Neural cell (in vitro differentiated cells): ENCODE results near the gene CCL8. TPM values are rescaled to one million over a fixed set of nuclear protein-coding genes. Genes with fewer than 3 reads are reported as not detected.

ENCODE experiments used
- H2AFZ ChIP-seq: fragments of 200-600, 300-800 bp; sonication (generic), shearing (Covaris generic); 2 replicates; pipeline ENCODE4 v1.6.0; 2014; ENCODE audit warnings: low read depth, mild to moderate bottlenecking, antibody characterized with exemption, low read length, moderate library complexity
- H3F3A ChIP-seq: fragments of 200-600 bp; shearing (Covaris generic); 2 replicates; pipeline ENCODE4 v1.6.1; 2016; ENCODE audit warnings: mild to moderate bottlenecking, moderate library complexity, mixed read lengths, antibody characterized with exemption, low read length; ENCODE audit not compliant: insufficient read depth, poor library complexity, severe bottlenecking
- H3K27ac ChIP-seq: fragments of 200-600, 300-800 bp; sonication (generic), shearing (Covaris generic); 2 replicates; pipeline ENCODE4 v1.5.1; 2014; ENCODE audit warnings: mild to moderate bottlenecking, low read length, moderate library complexity
- H3K27me3 ChIP-seq: fragments of 300-800, 200-600 bp; sonication (generic), shearing (Covaris generic); 2 replicates; pipeline ENCODE4 v1.6.0; 2014; ENCODE audit warnings: mild to moderate bottlenecking, low read depth, low read length, moderate library complexity; ENCODE audit not compliant: insufficient read depth
- H3K36me3 ChIP-seq: fragments of 300-800, 200-600 bp; sonication (generic), shearing (Covaris generic); 2 replicates; pipeline ENCODE4 v1.5.1; 2014; ENCODE audit warnings: mild to moderate bottlenecking, antibody characterized with exemption, low read length, moderate library complexity; ENCODE audit not compliant: insufficient read depth
- H3K4me2 ChIP-seq: fragments of 300-800, 200-600 bp; sonication (generic), shearing (Covaris generic); 2 replicates; pipeline ENCODE4 v1.6.0; 2014; ENCODE audit warnings: mild to moderate bottlenecking, low read length
- H3K4me3 ChIP-seq: fragments of 300-800, 200-600 bp; sonication (generic), shearing (Covaris generic); 2 replicates; pipeline ENCODE4 v1.5.1; 2014; ENCODE audit warnings: mild to moderate bottlenecking, low read length, moderate library complexity
- H3K79me2 ChIP-seq: fragments of 200-600 bp; shearing (Covaris generic); replicated peaks from 2 replicates; pipeline ENCODE4 v1.6.0; 2014; ENCODE audit warnings: mild to moderate bottlenecking, low read length, moderate library complexity; ENCODE audit not compliant: insufficient read depth
- H3K9ac ChIP-seq: fragments of 300-800, 200-600 bp; sonication (generic), shearing (Covaris generic); 2 replicates; pipeline ENCODE4 v1.6.1; 2016; ENCODE audit warnings: mild to moderate bottlenecking, low read length, mixed read lengths
- H3K9me2 ChIP-seq: fragments of 200-600 bp; shearing (Covaris generic); 2 replicates; pipeline ENCODE4 v1.6.1; 2016; ENCODE audit warnings: mild to moderate bottlenecking, low read length, mixed read lengths; ENCODE audit not compliant: insufficient read depth
- H3K9me3 ChIP-seq: fragments of 200-600, 300-800 bp; sonication (generic), shearing (Covaris generic); 2 replicates; pipeline ENCODE4 v1.6.1; 2016; ENCODE audit warnings: mild to moderate bottlenecking, mixed run types, low read length, moderate library complexity, mixed read lengths
- H4K20me1 ChIP-seq: fragments of 200-600 bp; shearing (Covaris generic); 2 replicates; pipeline ENCODE4 v1.6.1; 2016; ENCODE audit warnings: mild to moderate bottlenecking, mixed run types; ENCODE audit not compliant: insufficient read depth
- CTCF ChIP-seq: fragments of 450-650 bp; IDR thresholded peaks from 2 replicates; pipeline ENCODE4 v1.5.1; 2014; ENCODE audit warnings: antibody characterized with exemption, mild to moderate bottlenecking, moderate library complexity; ENCODE audit not compliant: poor library complexity, severe bottlenecking
- EP300 ChIP-seq: fragments of 450-650 bp; conservative IDR thresholded peaks from 2 replicates; pipeline ENCODE4 v1.6.1; 2014; ENCODE audit warnings: antibody characterized with exemption, mild to moderate bottlenecking, moderate library complexity; ENCODE audit not compliant: poor library complexity, severe bottlenecking
- EZH2 ChIP-seq: fragments of 200-600, 300-800 bp; shearing (Covaris generic), sonication (generic); IDR thresholded peaks from 2 replicates; pipeline ENCODE4 v1.6.1; 2014; ENCODE audit warnings: antibody characterized with exemption, low read length, borderline replicate concordance, mild to moderate bottlenecking; ENCODE audit not compliant: insufficient read depth, poor library complexity, severe bottlenecking
- MXI1 ChIP-seq: fragments of 450-650 bp; conservative IDR thresholded peaks from 2 replicates; pipeline ENCODE4 v1.6.1; 2014; ENCODE audit warnings: antibody characterized with exemption, mild to moderate bottlenecking; ENCODE audit not compliant: poor library complexity, severe bottlenecking
- POLR2AphosphoS5 ChIP-seq: IDR thresholded peaks from 2 replicates; pipeline ENCODE4 v1.6.1; 2012
- RAD21 ChIP-seq: fragments of 450-650 bp; conservative IDR thresholded peaks from 2 replicates; pipeline ENCODE4 v1.6.1; 2014; ENCODE audit warnings: antibody characterized with exemption, mild to moderate bottlenecking, moderate library complexity
- REST ChIP-seq: IDR thresholded peaks from 2 replicates; pipeline ENCODE4 v1.6.1; 2012; ENCODE audit warnings: borderline replicate concordance
- SMC3 ChIP-seq: fragments of 450-650 bp; conservative IDR thresholded peaks from 2 replicates; pipeline ENCODE4 v1.6.1; 2014; ENCODE audit warnings: antibody characterized with exemption, mild to moderate bottlenecking, moderate library complexity; ENCODE audit not compliant: poor library complexity
- TAF1 ChIP-seq: IDR thresholded peaks from 2 replicates; pipeline ENCODE4 v1.6.1; 2012; ENCODE audit warnings: low read depth
- polyA plus RNA-seq: library from polyadenylated mRNA; depleted of rRNA; stranded (reverse); fragments of >200 nt; gene quantifications from 2 replicates; pipeline ENCODE4 v1.2.3, GENCODE V29; 2014

The CCL8 gene
- polyA plus RNA-seq, 1 donor from 2014 or later: not detected

- no peaks in the 10 kb centered on the region for H3K36me3 ChIP-seq
- no peaks in the 10 kb centered on the region for H3K27me3 ChIP-seq
- TF ChIP-seq EP300 (no peak), MXI1 (no peak), EZH2 (no peak), REST (no peak), POLR2AphosphoS5 (no peak), SMC3 (no peak), TAF1 (no peak), RAD21 (no peak), CTCF (no peak)
- H3K4me3 ChIP-seq: no peak overlapping the region
- H3K4me2 ChIP-seq: no peak overlapping the region
- no peaks in the 10 kb centered on the region for H3F3A ChIP-seq
- H3K79me2 ChIP-seq: no peaks in the 10 kb centered on the region
- H3K9me2 ChIP-seq: no peaks in the 10 kb centered on the region
- H3K9ac ChIP-seq: no peak overlapping the region
- H3K9me3 ChIP-seq: no peaks in the 10 kb centered on the region
- no peak overlapping the region for H2AFZ ChIP-seq
- no peak overlapping the region for H3K27ac ChIP-seq
- H4K20me1 ChIP-seq: no peaks in the 10 kb centered on the region
Measured at GRCh38 chr17:34370997-34371395, 51.8 kb downstream of the CCL8 start.

Other genes with a start within 250 kb of the CCL8 start
- 0.57 TPM in 1 of 2 replicates, not detected in the other for gene CCL2, start 64.2 kb upstream of the CCL8 start, polyA plus RNA-seq
- gene CCL7, start 49.2 kb upstream of the CCL8 start, polyA plus RNA-seq: not detected in 2 replicates
- not detected in 2 replicates for gene CCL11, start 33.7 kb upstream of the CCL8 start, polyA plus RNA-seq
- not detected in 2 replicates for gene CCL13, start 37.0 kb downstream of the CCL8 start, polyA plus RNA-seq
- gene CCL1, start 43.8 kb downstream of the CCL8 start, polyA plus RNA-seq: not detected in 2 replicates